ENCODE results near the gene IMMP2L.
A peak's percentile ranks its signal among the peaks of the same experiment; 100 is the strongest.

DNA sequence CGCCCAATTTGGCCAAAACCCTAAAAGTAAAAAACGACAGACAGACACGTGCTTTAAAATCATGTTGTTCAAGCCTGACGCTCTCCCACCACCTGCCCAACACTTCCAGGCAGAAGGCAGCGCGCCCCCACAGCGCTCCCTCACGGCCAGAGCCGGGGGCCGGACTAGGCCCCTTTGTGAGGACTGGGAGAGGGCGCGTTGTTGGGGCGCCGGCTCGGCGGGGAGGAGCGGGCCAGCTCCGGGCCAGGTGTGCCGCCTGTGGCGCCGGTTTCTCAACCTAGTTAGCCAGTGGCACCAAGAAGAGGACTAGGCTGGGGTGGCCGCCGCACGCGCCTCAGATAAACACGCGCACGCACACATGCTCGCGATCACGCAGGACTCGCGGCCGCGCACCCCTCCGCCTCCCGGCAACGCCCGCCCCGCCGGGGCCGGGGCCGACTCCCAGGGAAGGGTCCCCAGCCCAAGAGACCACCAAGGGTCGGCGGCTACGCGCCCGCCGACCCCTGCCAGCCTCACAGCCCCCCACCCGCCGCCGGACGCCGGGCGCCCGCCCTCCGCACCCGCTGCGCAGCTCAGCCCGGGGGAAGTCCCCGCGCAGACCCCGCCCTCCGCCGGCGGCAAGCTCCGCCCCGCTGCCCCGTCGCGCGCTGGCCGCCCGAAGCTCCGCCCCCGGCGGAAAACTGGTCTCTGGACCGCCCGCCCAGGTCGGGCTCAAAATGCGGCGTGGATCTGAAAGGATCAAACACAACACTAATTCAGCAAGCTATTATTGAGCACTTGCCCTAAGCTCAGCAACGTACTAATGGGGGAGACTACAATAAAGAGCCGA lies at the start of gene IMMP2L:
- TF ChIP-seq POLR2A (IDR thresholded peaks at IDR 0.05), result peak; percentile 93 to 97
- TF ChIP-seq, protein P1, sequence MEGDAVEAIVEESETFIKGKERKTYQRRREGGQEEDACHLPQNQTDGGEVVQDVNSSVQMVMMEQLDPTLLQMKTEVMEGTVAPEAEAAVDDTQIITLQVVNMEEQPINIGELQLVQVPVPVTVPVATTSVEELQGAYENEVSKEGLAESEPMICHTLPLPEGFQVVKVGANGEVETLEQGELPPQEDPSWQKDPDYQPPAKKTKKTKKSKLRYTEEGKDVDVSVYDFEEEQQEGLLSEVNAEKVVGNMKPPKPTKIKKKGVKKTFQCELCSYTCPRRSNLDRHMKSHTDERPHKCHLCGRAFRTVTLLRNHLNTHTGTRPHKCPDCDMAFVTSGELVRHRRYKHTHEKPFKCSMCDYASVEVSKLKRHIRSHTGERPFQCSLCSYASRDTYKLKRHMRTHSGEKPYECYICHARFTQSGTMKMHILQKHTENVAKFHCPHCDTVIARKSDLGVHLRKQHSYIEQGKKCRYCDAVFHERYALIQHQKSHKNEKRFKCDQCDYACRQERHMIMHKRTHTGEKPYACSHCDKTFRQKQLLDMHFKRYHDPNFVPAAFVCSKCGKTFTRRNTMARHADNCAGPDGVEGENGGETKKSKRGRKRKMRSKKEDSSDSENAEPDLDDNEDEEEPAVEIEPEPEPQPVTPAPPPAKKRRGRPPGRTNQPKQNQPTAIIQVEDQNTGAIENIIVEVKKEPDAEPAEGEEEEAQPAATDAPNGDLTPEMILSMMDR (IDR thresholded peaks at IDR 0.05 in 4 of 5, conservative IDR thresholded peaks at IDR 0.05 in 1 of 5), result peak in 3 of 5 experiments; percentile 16 to 58 (median 35)

All from gastrocnemius medialis (tissue), 4 donors.